Transverse colon (tissue), 4 donors: ENCODE measurements around the gene TSR3. TPM values are rescaled to one million over a fixed set of nuclear protein-coding genes. Genes with fewer than 3 reads are reported as not detected.

Experiments
- DNase-seq: peaks from one replicate; pipeline ENCODE4 v3.0.0-alpha.2; 2019
- H3K27ac ChIP-seq, 4 donors: fragments of 200-600 bp; sonication (generic); 2 replicates each; pipeline ENCODE4 v1.5.1; 2016 to 2018; ENCODE audit warnings: inconsistent platforms in 4 of 4
- H3K27me3 ChIP-seq: fragments of 200-600 bp; sonication (generic); 2 replicates; pipeline ENCODE4 v1.5.1; 2017; ENCODE audit warnings: inconsistent platforms
- H3K36me3 ChIP-seq, 4 donors: fragments of 200-600 bp; sonication (generic); 2 replicates each; pipeline ENCODE4 v1.5.1; 2017 to 2019; ENCODE audit warnings: inconsistent platforms in 4 of 4
- H3K4me1 ChIP-seq, 4 donors: fragments of 200-600 bp; sonication (generic); 2 replicates each; pipeline ENCODE4 v1.5.1; 2017 to 2020; ENCODE audit warnings: inconsistent platforms in 4 of 4
- H3K4me3 ChIP-seq, 4 donors: fragments of 200-600 bp; sonication (generic); 1 replicate in 1 of 4; 2 replicates in 3 of 4; pipeline versions ENCODE4 v1.5.1 to v1.6.1; 2017 to 2019; ENCODE audit warnings: inconsistent platforms in 4 of 4
- H3K9me3 ChIP-seq, 2 donors: fragments of 200-600 bp; sonication (generic); 2 replicates each; pipeline ENCODE4 v1.5.1; 2017 to 2019; ENCODE audit warnings: inconsistent platforms in 2 of 2
- CTCF ChIP-seq, 5 experiments: fragments of 200-600 bp in 3 of 5; fragments of 450-650 bp in 2 of 5; sonication (generic) in 3 of 5; IDR thresholded peaks; 1 replicate in 2 of 5; 2 replicates in 3 of 5; pipeline ENCODE4 v1.5.1; 2016 to 2017; ENCODE audit warnings: antibody characterized with exemption in 5 of 5, inconsistent platforms in 3 of 5, mild to moderate bottlenecking in 2 of 5, moderate library complexity in 1 of 5
- EP300 ChIP-seq: sonication (generic); formaldehyde crosslinking; IDR thresholded peaks from one replicate; pipeline ENCODE4 v1.6.1; 2017; ENCODE audit warnings: antibody characterized with exemption, low read depth
- POLR2A ChIP-seq: fragments of 450-650 bp; IDR thresholded peaks from one replicate; pipeline ENCODE4 v1.6.1; 2016; ENCODE audit warnings: antibody characterized with exemption, mild to moderate bottlenecking, moderate library complexity
- POLR2AphosphoS5 ChIP-seq, 3 donors: sonication (generic); formaldehyde crosslinking; IDR thresholded peaks; one replicate each; pipeline ENCODE4 v1.6.1; 2016; ENCODE audit warnings: antibody characterized with exemption in 3 of 3
- WGBS, 2 donors: methylation state at CpG; one replicate each; pipeline ENCODE4 v1.1.5; 2018; ENCODE audit warnings: low coverage in 1 of 2; 5-methylcytosine and 5-hydroxymethylcytosine counted together
- in situ Hi-C, 4 donors: fragments of 200-750 bp; cut with MboI; loops; one replicate each; pipeline versions ENCODE4 v1.15.0 to v1.15.1; 2017; ENCODE audit warnings: low sequenced_read_pairs in 3 of 4, low pct_ligation_motif_present in 1 of 4, low pct_unique_long_range_greater_than_20kb in 1 of 4
- intact Hi-C: fragments of 100-400 bp; cut with DNase I; formaldehyde crosslinking; loops from one replicate; pipeline ENCODE4 v1.15.1; 2023; ENCODE audit warnings: low total_unique reads
- total RNA-seq, 4 donors: library from RNA; depleted of rRNA; stranded (reverse); fragments of >200 nt; gene quantifications; one replicate each; pipeline ENCODE4 v1.1.0, GENCODE V29; 2016

TSR3 gene
- total RNA-seq, 4 donors from 2014 or later: 56.4 to 135 (median 75.3) TPM

DNA sequence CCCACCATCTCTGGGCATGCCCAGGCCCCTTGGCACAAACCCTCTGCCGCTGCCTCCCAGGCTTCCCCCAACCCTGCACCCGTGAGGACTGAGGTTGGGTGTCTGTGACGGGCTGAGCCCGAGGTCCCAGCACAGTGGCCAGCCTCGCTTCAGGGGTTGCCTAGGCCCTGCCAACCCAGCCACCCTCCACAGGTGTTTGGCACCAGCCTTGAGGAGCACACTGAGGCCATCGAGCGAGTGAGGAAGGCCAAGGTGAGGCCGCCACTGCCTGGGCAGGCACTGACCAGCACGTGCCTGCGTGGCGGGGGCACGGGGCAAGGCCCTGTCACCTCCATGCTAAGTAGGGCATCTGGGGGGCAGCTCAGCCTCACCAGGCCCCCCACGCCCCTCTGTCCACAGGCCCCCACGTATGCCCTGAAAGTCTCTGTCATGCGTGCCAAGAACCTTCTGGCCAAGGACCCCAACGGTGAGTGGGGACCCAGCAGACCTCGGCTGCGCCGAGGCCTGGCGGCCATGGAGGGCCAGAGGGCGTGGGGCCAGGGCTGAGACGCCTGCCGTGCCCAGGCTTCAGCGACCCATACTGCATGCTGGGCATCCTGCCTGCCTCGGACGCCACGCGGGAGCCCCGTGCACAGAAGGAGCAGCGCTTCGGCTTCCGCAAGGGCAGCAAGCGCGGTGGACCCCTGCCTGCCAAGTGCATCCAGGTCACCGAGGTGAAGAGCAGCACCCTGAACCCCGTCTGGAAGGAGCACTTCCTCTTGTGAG, 10.8 kb downstream of the TSR3 start:
- no peaks in the 10 kb centered on the region for H3K9me3 ChIP-seq
- no peak overlapping the region for H3K4me3 ChIP-seq
- TF ChIP-seq POLR2AphosphoS5 (IDR thresholded peaks at IDR 0.05) (no peak), EP300 (no peak), CTCF (IDR thresholded peaks at IDR 0.05) (no peak)
- WGBS, 2 donors: 87% methylated on average over 32 of the region's 36 CpGs; no CpG with 5 or more reads in 1 of the 2 donors
- H3K4me1 ChIP-seq: peaks cover 6 to 17% (median 12%) of the 10 kb centered on the region in 4 donors
- intact Hi-C loops (no loop called here), in situ Hi-C loops (no loop called here)
- H3K27ac ChIP-seq: no peak overlapping the region
- no peak for DNase-seq
- H3K27me3 ChIP-seq: peaks cover 8% of the 10 kb centered on the region
- no peaks in the 10 kb centered on the region for H3K36me3 ChIP-seq

DNA sequence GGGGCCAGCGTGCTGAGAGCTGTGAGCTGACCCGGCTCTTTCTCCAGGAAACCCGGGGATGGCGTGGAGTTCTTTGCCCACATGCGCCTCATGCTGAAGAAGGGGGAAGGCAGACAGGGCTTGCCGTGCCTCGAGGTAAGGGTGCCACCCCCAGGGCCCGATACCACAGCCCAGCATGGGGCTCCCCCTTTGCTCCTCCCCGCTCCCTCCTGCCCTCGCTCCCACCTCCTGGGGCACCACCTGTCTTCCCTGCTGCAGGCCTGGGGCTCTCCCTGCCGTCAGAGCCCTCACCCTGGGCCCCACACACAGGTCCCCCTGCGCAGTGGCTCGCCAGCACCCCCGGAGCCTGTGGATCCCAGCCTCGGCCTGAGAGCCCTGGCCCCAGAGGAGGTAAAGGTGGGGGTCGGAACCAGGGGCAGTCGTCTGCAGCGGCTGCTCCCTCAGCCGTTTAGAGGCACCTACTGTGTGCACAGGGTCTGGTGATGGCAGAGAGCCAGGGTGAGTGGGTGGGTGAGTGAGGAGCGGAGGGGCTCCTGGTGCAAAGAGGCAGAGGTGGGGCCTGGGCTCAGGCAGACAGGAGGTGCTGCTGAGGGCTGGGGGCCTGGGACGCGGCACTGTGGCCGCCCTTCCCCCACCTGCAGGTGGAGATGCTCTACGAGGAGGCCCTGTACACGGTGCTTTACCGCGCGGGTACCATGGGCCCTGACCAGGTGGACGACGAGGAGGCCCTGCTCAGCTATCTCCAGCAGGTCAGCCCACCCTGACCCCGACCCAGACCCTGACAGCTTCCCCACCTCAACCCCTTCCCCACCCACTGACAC, 12.6 kb downstream of the TSR3 start:
- intact Hi-C loops (no loop called here), in situ Hi-C loops (no loop called here)
- WGBS, 2 donors: 69 to 71% methylated on average over 6 to 31 of the region's 31 CpGs
- no peak overlapping the region for H3K4me3 ChIP-seq
- TF ChIP-seq CTCF (IDR thresholded peaks at IDR 0.05): no peak
- TF ChIP-seq EP300: no peak
- no peaks in the 10 kb centered on the region for H3K9me3 ChIP-seq
- peaks cover 10 to 19% (median 16%) of the 10 kb centered on the region in 4 donors for H3K4me1 ChIP-seq
- H3K36me3 ChIP-seq: no peaks in the 10 kb centered on the region
- H3K27ac ChIP-seq: no peak overlapping the region
- DNase-seq: no peak
- peaks cover 27% of the 10 kb centered on the region for H3K27me3 ChIP-seq

- in situ Hi-C loops (no loop called here), intact Hi-C loops (no loop called here)
- WGBS, 2 donors: 27% methylated on average over 14 of the region's 30 CpGs; no CpG with 5 or more reads in 1 of the 2 donors
- TF ChIP-seq EP300 (no peak), CTCF (IDR thresholded peaks at IDR 0.05) (peak; percentile 23 to 46 (median 42))
- Histone ChIP-seq H3K27ac (no peak overlapping the region), H3K4me1 (peaks cover 11 to 21% (median 20%) of the 10 kb centered on the region in 4 donors), H3K4me3 (no peak overlapping the region), H3K27me3 (peaks cover 35% of the 10 kb centered on the region), H3K36me3 (no peaks in the 10 kb centered on the region), H3K9me3 (no peaks in the 10 kb centered on the region)
- peak; percentile 70 for DNase-seq
Measured at GRCh38 chr16:1338119-1338730, 13.5 kb downstream of the TSR3 start.

DNA sequence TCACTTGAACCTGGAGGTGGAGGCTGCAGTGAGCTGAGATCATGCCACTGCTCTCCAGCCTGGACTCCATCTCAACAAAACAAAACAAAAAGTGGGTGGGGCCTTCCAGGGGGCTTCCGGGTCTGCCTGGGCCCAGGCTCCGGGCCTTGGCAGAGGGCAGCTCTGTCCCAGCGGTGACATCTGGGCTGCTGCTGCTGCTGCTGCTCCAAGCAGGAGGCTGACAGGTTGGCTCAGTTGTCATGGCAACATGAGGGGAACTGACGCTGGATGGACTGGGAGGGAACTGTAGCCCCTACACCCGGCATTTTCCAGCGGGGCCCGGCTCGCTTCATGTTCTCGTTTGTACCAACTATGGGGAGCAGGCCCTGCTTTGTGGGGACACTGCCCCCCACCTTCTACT, 14.2 kb downstream of the TSR3 start:
- H3K36me3 ChIP-seq: no peaks in the 10 kb centered on the region
- H3K27me3 ChIP-seq: peaks cover 43% of the 10 kb centered on the region
- H3K27ac ChIP-seq: no peak overlapping the region
- no peak for TF ChIP-seq POLR2A
- TF ChIP-seq CTCF (IDR thresholded peaks at IDR 0.05): no peak
- TF ChIP-seq POLR2AphosphoS5 (IDR thresholded peaks at IDR 0.05): no peak
- TF ChIP-seq EP300: no peak
- peaks cover 8 to 24% (median 23%) of the 10 kb centered on the region in 4 donors for H3K4me1 ChIP-seq
- 54% methylated on average over 9 of the region's 9 CpGs; no CpG with 5 or more reads in 1 of the 2 donors for WGBS, 2 donors
- in situ Hi-C loops: no loop called here
- no peak for DNase-seq
- no peaks in the 10 kb centered on the region for H3K9me3 ChIP-seq
- no peak overlapping the region for H3K4me3 ChIP-seq
- intact Hi-C loops: no loop called here
